Chondrocyte (in vitro differentiated cells): Measurements from ENCODE around the gene CDK3. TPM values are rescaled to one million over a fixed set of nuclear protein-coding genes. Genes with fewer than 3 reads are reported as not detected.

Experiments
- DNase-seq: peaks from one replicate; pipeline ENCODE4 v3.0.0; 2021; ENCODE audit warnings: mixed read lengths, low spot score
- H3K27ac Mint-ChIP-seq: one replicate; pipeline ENCODE4 v1.8.0; 2021; ENCODE audit warnings: mild to moderate bottlenecking, moderate library complexity, mixed read lengths; ENCODE audit not compliant: unreplicated experiment
- H3K27me3 Mint-ChIP-seq: 2 replicates; pipeline ENCODE4 v1.8.0; 2021; ENCODE audit warnings: low read depth, mixed read lengths
- H3K36me3 Mint-ChIP-seq: 2 replicates; pipeline ENCODE4 v1.8.0; 2021; ENCODE audit warnings: low read depth, mixed read lengths
- H3K4me1 Mint-ChIP-seq: 2 replicates; pipeline ENCODE4 v1.8.0; 2021; ENCODE audit warnings: low read depth, mild to moderate bottlenecking, mixed read lengths
- H3K4me3 Mint-ChIP-seq: one replicate; pipeline ENCODE4 v1.8.0; 2021; ENCODE audit warnings: mild to moderate bottlenecking, moderate library complexity, mixed read lengths; ENCODE audit not compliant: unreplicated experiment
- H3K9me3 Mint-ChIP-seq: 2 replicates; pipeline ENCODE4 v1.8.0; 2021; ENCODE audit warnings: low read depth, mixed read lengths
- CTCF ChIP-seq: fragments of 200-600 bp; sonication (generic); IDR thresholded peaks from 2 replicates; pipeline ENCODE4 v1.5.0; 2021; ENCODE audit warnings: antibody characterized with exemption, mild to moderate bottlenecking, moderate library complexity
- total RNA-seq: library from RNA; stranded (reverse); gene quantifications from 3 replicates; pipeline ENCODE4 v1.2.1, GENCODE V29; 2021

The CDK3 gene
- total RNA-seq, 1 donor from 2014 or later = 6.3 TPM

- H3K36me3 Mint-ChIP-seq = peaks cover 14% of the 10 kb centered on the region
- no peak for TF ChIP-seq CTCF
- peak overlapping the region; percentile 61 for H3K4me3 Mint-ChIP-seq
- no peaks in the 10 kb centered on the region for H3K27me3 Mint-ChIP-seq
- peak overlapping the region; percentile 24 for H3K27ac Mint-ChIP-seq
- H3K9me3 Mint-ChIP-seq = no peaks in the 10 kb centered on the region
- peaks cover 56% of the 10 kb centered on the region for H3K4me1 Mint-ChIP-seq
- no peak for DNase-seq
These were observed 24.3 kb upstream of the CDK3 start for GRCh38 chr17:75976175-75976848.

- Mint-ChIP-seq H3K27me3 (no peaks in the 10 kb centered on the region), H3K36me3 (peaks cover 7% of the 10 kb centered on the region), H3K27ac (peak within 1 kb of the TSS; percentile 98), H3K9me3 (no peaks in the 10 kb centered on the region), H3K4me1 (peaks cover 74% of the 10 kb centered on the region), H3K4me3 (peak within 1 kb of the TSS; percentile 84)
- DNase-seq = peak; percentile 97
- peak; percentile 72 for TF ChIP-seq CTCF
These were observed 21.5 kb upstream of the CDK3 start, which contains the start of the genes ACOX1 and TEN1 for GRCh38 chr17:75978938-75979704. Gene ACOX1 (minus strand): TSS chr17:75979166. CDS start chr17:75979073, 93 bp downstream. Gene TEN1 (plus strand): TSS chr17:75979240. CDS start chr17:75986193, 6,953 bp downstream.

- no peaks in the 10 kb centered on the region for H3K9me3 Mint-ChIP-seq
- H3K36me3 Mint-ChIP-seq = peaks cover 3% of the 10 kb centered on the region
- H3K4me1 Mint-ChIP-seq = peaks cover 72% of the 10 kb centered on the region
- peak; percentile 75 for DNase-seq
- H3K27me3 Mint-ChIP-seq = no peaks in the 10 kb centered on the region
- peak overlapping the region; percentile 98 for H3K27ac Mint-ChIP-seq
- peak overlapping the region; percentile 84 for H3K4me3 Mint-ChIP-seq
- TF ChIP-seq CTCF = no peak
These were observed 20.9 kb upstream of the CDK3 start for GRCh38 chr17:75979705-75980187.

- peaks cover 69% of the 10 kb centered on the region for H3K4me1 Mint-ChIP-seq
- H3K27ac Mint-ChIP-seq = peak overlapping the region; percentile 98
- peaks cover 3% of the 10 kb centered on the region for H3K36me3 Mint-ChIP-seq
- H3K27me3 Mint-ChIP-seq = no peaks in the 10 kb centered on the region
- no peak for TF ChIP-seq CTCF
- peak overlapping the region; percentile 84 for H3K4me3 Mint-ChIP-seq
- peak; percentile 33 for DNase-seq
- H3K9me3 Mint-ChIP-seq = no peaks in the 10 kb centered on the region
These were observed 20.3 kb upstream of the CDK3 start for GRCh38 chr17:75980188-75981018.
